Kidney (tissue), 14 donors: ENCODE results near the gene ADAMTS13. TPM values are rescaled to one million over a fixed set of nuclear protein-coding genes. Genes with fewer than 3 reads are reported as not detected.
"Not testable (repeated sequence)": the region's sequence is repeated elsewhere in the genome, so short reads cannot be mapped to it uniquely, and the experiment has no call there.

Experiments used
- DNase-seq, 5 donors: peaks; one replicate each; pipeline ENCODE4 v3.0.0-alpha.2; 2013 to 2020
- FAIRE-seq: peaks from 2 replicates; lab custom pipeline; 2012; peaks lifted over from hg19 to GRCh38; lab: Jason Lieb, UNC
- H3K27ac ChIP-seq, 2 donors: one replicate each; pipeline ENCODE4 v1.7.0; 2013; ENCODE audit warnings: low read depth in 2 of 2, low read length in 2 of 2, inconsistent platforms in 1 of 2
- H3K27me3 ChIP-seq: one replicate; pipeline ENCODE4 v1.7.1; 2013; ENCODE audit warnings: low read length, inconsistent platforms; ENCODE audit not compliant: control insufficient read depth, insufficient read depth
- H3K36me3 ChIP-seq, 3 donors: one replicate each; pipeline versions ENCODE4 v1.7.0 to v1.7.1; 2013; ENCODE audit warnings: low read length in 3 of 3, control low read depth in 1 of 3, inconsistent platforms in 1 of 3; ENCODE audit not compliant: insufficient read depth in 3 of 3, control insufficient read depth in 2 of 3
- H3K4me1 ChIP-seq, 3 donors: one replicate each; pipeline versions ENCODE4 v1.7.0 to v1.7.1; 2013; ENCODE audit warnings: low read length in 3 of 3, inconsistent platforms in 1 of 3, low read depth in 1 of 3; ENCODE audit not compliant: control insufficient read depth in 2 of 3, insufficient read depth in 2 of 3
- H3K4me3 ChIP-seq, 3 donors: one replicate each; pipeline versions ENCODE4 v1.7.0 to v1.8.1; 2013; ENCODE audit warnings: low read length in 3 of 3, control low read depth in 1 of 3, inconsistent platforms in 1 of 3
- H3K9ac ChIP-seq, 3 donors: one replicate each; pipeline versions ENCODE4 v1.7.0 to v1.7.1; 2013; ENCODE audit warnings: low read length in 3 of 3, control low read depth in 1 of 3, inconsistent platforms in 1 of 3
- H3K9me3 ChIP-seq, 3 donors: one replicate each; pipeline versions ENCODE4 v1.7.0 to v1.7.1; 2013; ENCODE audit warnings: low read length in 3 of 3, control low read depth in 1 of 3, inconsistent platforms in 1 of 3; ENCODE audit not compliant: control insufficient read depth in 2 of 3, insufficient read depth in 1 of 3
- CTCF ChIP-seq: IDR thresholded peaks from 3 replicates; pipeline ENCODE4 v1.5.1; 2012; ENCODE audit warnings: mild to moderate bottlenecking, moderate library complexity, borderline replicate concordance; ENCODE audit not compliant: insufficient read depth; ENCODE audit errors: extremely low read depth
- intact Hi-C: fragments of 100-400 bp; cut with DNase I; formaldehyde crosslinking; loops from one replicate; pipeline ENCODE4 v1.11.1; 2022
- polyA plus RNA-seq: library from polyadenylated mRNA; stranded (reverse); fragments of 350-450 nt; fragmentation: Illumina TruSeq; extraction: RNeasy Lipid Tissue Mini Kit (QIAGEN cat#74804); gene quantifications from one replicate; pipeline ENCODE4 v1.2.3, GENCODE V29; 2014; ENCODE audit warnings: low read depth, low replicate concordance; ENCODE audit not compliant: insufficient read depth
- total RNA-seq: library from RNA; stranded (reverse); fragmentation: NEBNext Ultra II Directional; extraction: Animal tissue kit (Norgen Biotek cat#: 25700); gene quantifications from one replicate; pipeline ENCODE4 v1.2.1, GENCODE V29; 2021
- donor health status: control.
- donor health status: control.
- donor health status: control.
- donor health status: control.
- donor health status: control.
- donor health status: DM: yes; HTN: yes; CAD: no.
- donor health status: Normal renal cell carcinoma (clear cell type).

The ADAMTS13 gene
- total and polyA plus RNA-seq, 2 donors from 2014 or later = 3.1 to 3.6 TPM

- no peak for TF ChIP-seq CTCF
- no peaks in the 10 kb centered on the region for H3K9me3 ChIP-seq
- H3K4me3 ChIP-seq = no peak overlapping the region
- DNase-seq (no peak), FAIRE-seq (no peak)
- intact Hi-C loops = no loop called here
- H3K4me1 ChIP-seq = no peaks in the 10 kb centered on the region
- no peak overlapping the region for H3K9ac ChIP-seq
- no peaks in the 10 kb centered on the region for H3K36me3 ChIP-seq
- no peaks in the 10 kb centered on the region for H3K27me3 ChIP-seq
- no peak overlapping the region for H3K27ac ChIP-seq
Measured at GRCh38 chr9:133389562-133389961, 32.6 kb upstream of the ADAMTS13 start.

GRCh38 chr9:133390713-133391112 is 31.5 kb upstream of the ADAMTS13 start:
- DNase-seq (no peak), FAIRE-seq (no peak)
- Histone ChIP-seq H3K4me3 (no peak overlapping the region), H3K4me1 (no peaks in the 10 kb centered on the region), H3K9ac (no peak overlapping the region), H3K36me3 (no peaks in the 10 kb centered on the region), H3K27me3 (no peaks in the 10 kb centered on the region), H3K9me3 (no peaks in the 10 kb centered on the region), H3K27ac (no peak overlapping the region)
- intact Hi-C loops = no loop called here
- TF ChIP-seq CTCF = no peak

DNA sequence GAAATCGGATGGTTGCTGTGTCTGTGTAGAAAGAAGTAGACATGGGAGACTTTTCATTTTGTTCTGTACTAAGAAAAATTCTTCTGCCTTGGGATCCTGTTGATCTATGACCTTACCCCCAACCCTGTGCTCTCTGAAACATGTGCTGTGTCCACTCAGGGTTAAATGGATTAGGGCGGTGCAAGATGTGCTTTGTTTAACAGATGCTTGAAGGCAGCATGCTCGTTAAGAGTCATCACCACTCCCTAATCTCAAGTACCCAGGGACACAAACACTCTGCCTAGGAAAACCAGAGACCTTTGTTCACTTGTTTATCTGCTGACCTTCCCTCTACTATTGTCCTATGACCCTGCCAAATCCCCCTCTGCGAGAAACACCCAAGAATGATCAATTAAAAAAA is 30.7 kb upstream of the ADAMTS13 start:
- H3K4me3 ChIP-seq, H3K27ac ChIP-seq, H3K4me1 ChIP-seq, H3K27me3 ChIP-seq, H3K36me3 ChIP-seq, H3K9me3 ChIP-seq, H3K9ac ChIP-seq, intact Hi-C loops, FAIRE-seq, DNase-seq: not testable (repeated sequence)

DNA sequence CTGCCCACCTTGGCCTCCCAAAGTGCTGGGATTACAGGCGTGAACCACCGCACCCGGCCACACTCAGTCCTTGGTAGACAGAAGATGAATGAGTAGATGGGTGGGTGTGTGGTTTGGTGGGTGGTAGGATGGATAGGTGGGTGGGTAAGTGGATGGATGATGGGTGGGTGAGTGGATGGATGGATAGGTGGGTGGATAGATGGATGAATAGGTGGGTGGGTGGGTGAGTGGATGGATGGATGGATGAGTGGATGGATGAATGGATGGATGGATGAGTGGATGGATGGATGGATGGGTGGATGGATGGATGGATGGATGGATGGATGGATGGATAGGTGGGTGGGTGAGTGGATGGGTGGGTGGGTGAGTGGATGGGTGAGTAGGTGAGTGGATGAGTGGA is 29.9 kb upstream of the ADAMTS13 start:
- H3K27me3 ChIP-seq, H3K4me3 ChIP-seq, H3K36me3 ChIP-seq, FAIRE-seq, H3K27ac ChIP-seq, intact Hi-C loops, H3K4me1 ChIP-seq, H3K9me3 ChIP-seq, H3K9ac ChIP-seq, DNase-seq: not testable (repeated sequence)

DNA sequence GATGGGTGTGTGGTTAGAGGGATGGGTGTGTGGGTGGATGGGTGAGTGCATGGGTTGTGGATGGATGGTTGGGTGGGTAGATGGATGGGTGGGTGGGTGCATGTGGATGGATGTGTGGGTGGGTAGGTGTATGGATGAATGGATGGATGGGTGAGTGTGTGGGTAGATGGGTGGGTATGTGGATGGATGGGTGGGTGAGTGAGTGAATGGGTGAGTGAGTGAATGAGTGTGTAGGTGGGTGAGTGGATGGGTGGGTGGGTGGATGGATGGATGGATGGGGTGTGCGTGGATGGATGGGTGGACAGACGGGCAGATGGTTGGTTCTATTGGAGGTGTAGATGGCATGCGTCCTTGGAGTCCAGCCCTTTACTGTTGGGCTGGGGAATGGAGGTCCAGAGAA is 28.8 kb upstream of the ADAMTS13 start:
- no peaks in the 10 kb centered on the region for H3K9me3 ChIP-seq
- intact Hi-C loops = no loop called here
- H3K4me3 ChIP-seq = no peak overlapping the region
- no peak for TF ChIP-seq CTCF
- FAIRE-seq = no peak
- H3K9ac ChIP-seq = no peak overlapping the region
- H3K27ac ChIP-seq = no peak overlapping the region
- no peak for DNase-seq
- no peaks in the 10 kb centered on the region for H3K36me3 ChIP-seq
- no peaks in the 10 kb centered on the region for H3K4me1 ChIP-seq
- no peaks in the 10 kb centered on the region for H3K27me3 ChIP-seq
